Endothelial cell of umbilical vein (primary cell): ENCODE data around the gene USP7. TPM values are rescaled to one million over a fixed set of nuclear protein-coding genes. Genes with fewer than 3 reads are reported as not detected.

Experiments
- BruUV-seq: library from RNA; stranded (reverse); fragments of 400-500 nt; replicated peaks from 2 replicates; lab custom pipeline; 2021; lab: Mats Ljungman, UMichigan
- CTCF ChIA-PET: fragments of 300-600, 350-600 bp; sonication (Branson Sonifier 250); formaldehyde crosslinking; loops from one replicate; lab custom pipeline; 2021; ENCODE audit warnings: antibody characterized with exemption, inconsistent platforms; lab: Charles Lee
- POLR2A ChIA-PET: fragments of 300-600, 350-600 bp; sonication (Branson Sonifier 250); formaldehyde crosslinking; loops from one replicate; lab custom pipeline; 2021; ENCODE audit warnings: antibody characterized with exemption, inconsistent platforms; lab: Charles Lee
- DNase-seq: peaks from one replicate; pipeline ENCODE4 v3.0.0-alpha.2; 2011; ENCODE audit warnings: low read depth, low spot score
- FAIRE-seq: peaks from 2 replicates; lab custom pipeline; 2011; peaks lifted over from hg19 to GRCh38; lab: Jason Lieb, UNC
- H2AFZ ChIP-seq: 2 replicates; pipeline ENCODE4 v1.6.0; 2012; ENCODE audit warnings: low read depth, low read length, control low read depth, inconsistent platforms
- H3K27ac ChIP-seq: 2 replicates; pipeline ENCODE4 v1.5.1; 2011; ENCODE audit warnings: low read depth, mild to moderate bottlenecking, control low read depth, low read length, moderate library complexity; ENCODE audit not compliant: insufficient read depth
- H3K27me3 ChIP-seq, 2 experiments: 2 replicates each; pipeline versions ENCODE4 v1.6.0 to v1.6.1; 2011; ENCODE audit warnings: low read length in 2 of 2, mixed read lengths in 1 of 2; ENCODE audit not compliant: control insufficient read depth in 2 of 2, insufficient read depth in 2 of 2
- H3K36me3 ChIP-seq, 2 experiments: 2 replicates in 1 of 2; 3 replicates in 1 of 2; pipeline ENCODE4 v1.5.1; 2011; ENCODE audit warnings: low read length in 2 of 2, mild to moderate bottlenecking in 1 of 2, moderate library complexity in 1 of 2; ENCODE audit not compliant: control insufficient read depth in 2 of 2, insufficient read depth in 2 of 2; ENCODE audit errors: extremely low read depth in 1 of 2
- H3K4me1 ChIP-seq: 3 replicates; pipeline ENCODE4 v1.5.1; 2011; ENCODE audit warnings: mild to moderate bottlenecking, low read length; ENCODE audit not compliant: control insufficient read depth, insufficient read depth; ENCODE audit errors: extremely low read depth
- H3K4me2 ChIP-seq: 2 replicates; pipeline ENCODE4 v1.6.1; 2011; ENCODE audit warnings: low read length, control low read depth, mixed read lengths; ENCODE audit not compliant: insufficient read depth
- H3K4me3 ChIP-seq, 3 experiments: fragments of 200-600 bp in 1 of 3; sonication (generic), shearing (Covaris generic) in 1 of 3; replicated peaks in 1 of 3; 2 replicates each; pipeline ENCODE4 v1.5.1; 2011 to 2016; ENCODE audit warnings: control low read depth in 3 of 3, low read length in 3 of 3, mild to moderate bottlenecking in 2 of 3, inconsistent platforms in 1 of 3, low read depth in 1 of 3, moderate library complexity in 1 of 3; ENCODE audit not compliant: insufficient read depth in 1 of 3
- H3K79me2 ChIP-seq: 2 replicates; pipeline ENCODE4 v1.6.0; 2012; ENCODE audit warnings: low read length, inconsistent platforms; ENCODE audit not compliant: control insufficient read depth, insufficient read depth
- H3K9ac ChIP-seq: replicated peaks from 2 replicates; pipeline ENCODE3; 2011; ENCODE audit warnings: low read length, control low read depth; ENCODE audit not compliant: insufficient read depth; ENCODE audit errors: extremely low read depth
- H3K9me1 ChIP-seq: replicated peaks from 3 replicates; pipeline ENCODE4 v1.6.0; 2011; ENCODE audit warnings: mild to moderate bottlenecking, low read length; ENCODE audit not compliant: control insufficient read depth, insufficient read depth; ENCODE audit errors: extremely low read depth
- H3K9me3 ChIP-seq: replicated peaks from 2 replicates; pipeline ENCODE4 v1.5.1; 2012; ENCODE audit warnings: low read length, inconsistent platforms; ENCODE audit not compliant: control insufficient read depth, insufficient read depth
- H4K20me1 ChIP-seq: replicated peaks from 2 replicates; pipeline ENCODE3; 2011; ENCODE audit warnings: mild to moderate bottlenecking, low read length; ENCODE audit not compliant: control insufficient read depth, insufficient read depth; ENCODE audit errors: extremely low read depth
- CTCF ChIP-seq, 2 donors: IDR thresholded peaks; 1 replicate in 1 of 2; 2 replicates in 1 of 2; pipeline ENCODE4 v1.5.1; 2011; ENCODE audit warnings: low read length in 2 of 2, mild to moderate bottlenecking in 2 of 2, moderate library complexity in 2 of 2, control low read depth in 1 of 2, inconsistent platforms in 1 of 2, low read depth in 1 of 2; ENCODE audit not compliant: insufficient read depth in 1 of 2; ENCODE audit errors: extremely low read depth in 1 of 2
- EZH2 ChIP-seq: IDR thresholded peaks from 2 replicates; pipeline ENCODE4 v1.6.1; 2012; ENCODE audit warnings: borderline replicate concordance, low read depth, mild to moderate bottlenecking, moderate library complexity, low read length, inconsistent platforms; ENCODE audit not compliant: severe bottlenecking
- FOS ChIP-seq: IDR thresholded peaks from 2 replicates; pipeline ENCODE4 v1.6.1; 2011; ENCODE audit warnings: mild to moderate bottlenecking, low read length, moderate library complexity, borderline replicate concordance; ENCODE audit not compliant: insufficient read depth
- GATA2 ChIP-seq: IDR thresholded peaks from 2 replicates; pipeline ENCODE4 v1.7.0; 2011; ENCODE audit warnings: low read depth, mild to moderate bottlenecking, moderate library complexity, mixed read lengths, low read length; ENCODE audit not compliant: insufficient read length, insufficient read depth
- JUN ChIP-seq: IDR thresholded peaks from 2 replicates; pipeline ENCODE4 v1.6.1; 2011; ENCODE audit warnings: borderline replicate concordance, low read depth; ENCODE audit not compliant: insufficient read length, insufficient read depth
- MAX ChIP-seq: IDR thresholded peaks from 2 replicates; pipeline ENCODE4 v1.6.1; 2011; ENCODE audit not compliant: insufficient read depth, insufficient read length
- MYC ChIP-seq: IDR thresholded peaks from one replicate; pipeline ENCODE4 v1.6.1; 2011; ENCODE audit warnings: mild to moderate bottlenecking, low read depth, low read length
- POLR2A ChIP-seq: IDR thresholded peaks from 2 replicates; pipeline ENCODE4 v1.6.1; 2012; ENCODE audit warnings: low read depth, mild to moderate bottlenecking, control low read depth, low read length
- POLR2AphosphoS5 ChIP-seq: IDR thresholded peaks from 2 replicates; pipeline ENCODE4 v1.6.1; 2012; ENCODE audit warnings: low read depth, mild to moderate bottlenecking, control low read depth, low read length, moderate library complexity; ENCODE audit not compliant: insufficient read depth
- dilution Hi-C: fragments of 300-500 bp; cut with MboI; formaldehyde crosslinking; loops from one replicate; pipeline ENCODE4 v1.15.0; 2019; ENCODE audit warnings: low sequenced_read_pairs; ENCODE audit not compliant: extremely low pct_ligation_motif_present
- intact Hi-C: fragments of 100-400 bp; cut with micrococcal nuclease; formaldehyde crosslinking; loops from one replicate; pipeline ENCODE4 v1.10.0; 2022
- polyA plus RNA-seq, 4 experiments: library from polyadenylated mRNA; depleted of rRNA in 3 of 4; stranded (reverse) in 3 of 4; unstranded in 1 of 4; fragments of >200 nt; gene quantifications; 2 replicates each; pipeline versions ENCODE4 v1.2.1 to v1.2.3, GENCODE V29; 2011 to 2012; ENCODE audit warnings: missing spikeins in 1 of 4
- total RNA-seq: library from RNA; stranded (reverse); gene quantifications from 2 replicates; pipeline ENCODE4 v1.2.3, GENCODE V29; 2021

Gene USP7
- total and polyA plus RNA-seq, 2 donors (not counting 3 experiments of a cell fraction or from before 2014, with no cell fraction given): 17.7 to 130 TPM

GRCh38 chr16:8868416-8869211 is 95.1 kb downstream of the USP7 start, which contains the start of gene CARHSP1:
TSS of gene CARHSP1 (minus strand) at chr16:8869006. CDS start at chr16:8859328, 9,678 bp downstream.
- FAIRE-seq: peak; percentile 83

More at GRCh38 chr16:8868416-8869211, 95.1 kb downstream of the USP7 start, which contains the start of gene CARHSP1:
- BruUV-seq: no TSS peak
- DNase-seq: peak; percentile 92
- ChIA-PET CTCF (interaction anchor here (0.6 to 8.0 kb wide), 16 partner anchors 12 to 988 kb away, joined by 3 to 67 read pairs (median 4); partner anchors contain the start of genes LITAFD, PMM2 and TMEM186), POLR2A (interaction anchor here (0.6 to 1.4 kb wide), 7 partner anchors 10 to 72 kb away, joined by 3 to 9 read pairs (median 4); no protein-coding TSS in a partner anchor)
- Histone ChIP-seq H4K20me1 (no peaks in the 10 kb centered on the region), H3K36me3 (no peaks in the 10 kb centered on the region), H3K79me2 (peaks cover 38% of the 10 kb centered on the region), H3K27me3 (no peaks in the 10 kb centered on the region), H2AFZ (peak within 1 kb of the TSS; percentile 71), H3K4me3 (peak within 1 kb of the TSS; percentile 60 to 80 (median 75)), H3K9ac (peak within 1 kb of the TSS; percentile 60), H3K4me1 (peaks cover 20% of the 10 kb centered on the region), H3K4me2 (peak within 1 kb of the TSS; percentile 87), H3K27ac (peak within 1 kb of the TSS; percentile 64), H3K9me3 (no peaks in the 10 kb centered on the region), H3K9me1 (no peaks in the 10 kb centered on the region)
- dilution Hi-C loops: no loop called here
- TF ChIP-seq GATA2: no peak
- no peak for TF ChIP-seq MYC
- TF ChIP-seq EZH2: no peak
- TF ChIP-seq POLR2AphosphoS5: peak; percentile 64
- no peak for TF ChIP-seq MAX
- TF ChIP-seq JUN: no peak
- no peak for TF ChIP-seq FOS
- TF ChIP-seq POLR2A: peak; percentile 72
- no peak for TF ChIP-seq CTCF (IDR thresholded peaks at IDR 0.05; ENCODE audit: extremely low read depth in 1 of 2, insufficient read depth in 1 of 2, low read depth in 1 of 2, low read length in 2 of 2)
- intact Hi-C loops: loop anchor here (1.0 to 5.0 kb wide), 4 partner anchors 18 to 301 kb away; partner anchors contain the start of genes PMM2 and TMEM186
